A549 (cell line): ENCODE results near the gene KLHL3. TPM values are rescaled to one million over a fixed set of nuclear protein-coding genes. Genes with fewer than 3 reads are reported as not detected.
A peak's percentile ranks its signal among the peaks of the same experiment; 100 is the strongest.

Source experiments
- ATAC-seq, 2 experiments: fragments of 200-7000 bp in 1 of 2; fragments of >200 bp in 1 of 2; cut with Nextera tagmentation in 1 of 2; cut with Tn5 transposase in 1 of 2; 3 replicates each; pipeline versions ENCODE4 v1.8.0 to v1.9.1; 2018 to 2020; ENCODE audit warnings: mild to moderate bottlenecking in 1 of 2, moderate library complexity in 1 of 2
- CTCF ChIA-PET: fragments of 300-600 bp; sonication (Branson Sonifier 250); formaldehyde crosslinking; extraction: SDS; loops from one replicate; lab custom pipeline; 2021; ENCODE audit warnings: antibody characterized with exemption, inconsistent platforms; lab: Yijun Ruan, JAX
- POLR2A ChIA-PET: fragments of 350-600 bp; formaldehyde crosslinking; extraction: SDS; loops from one replicate; lab custom pipeline; 2021; ENCODE audit warnings: antibody characterized with exemption, inconsistent platforms; lab: Yijun Ruan, JAX
- DNase-seq, 2 experiments: peaks; one replicate each; pipeline versions ENCODE4 v3.0.0 to v3.0.0-alpha.2; 2011 to 2016; ENCODE audit warnings: low read depth in 1 of 2, low spot score in 1 of 2
- FAIRE-seq: peaks from 2 replicates; lab custom pipeline; 2011; peaks lifted over from hg19 to GRCh38; lab: Jason Lieb, UNC
- H3K27ac ChIP-seq, 2 experiments: fragments of >200 bp; sonication (Bioruptor Twin); formaldehyde crosslinking; 3 replicates each; pipeline ENCODE4 v1.5.1; 2016 to 2017
- H3K4me1 ChIP-seq: fragments of >200 bp; sonication (Bioruptor Twin); formaldehyde crosslinking; 3 replicates; pipeline ENCODE4 v1.6.1; 2016
- H3K4me2 ChIP-seq: fragments of >200 bp; sonication (Bioruptor Twin); formaldehyde crosslinking; 3 replicates; pipeline ENCODE4 v1.6.1; 2016
- H3K4me3 ChIP-seq: fragments of >200 bp; sonication (Bioruptor Twin); formaldehyde crosslinking; 3 replicates; pipeline ENCODE4 v1.5.1; 2016
- H3K9me3 ChIP-seq: fragments of >200 bp; sonication (Bioruptor Twin); formaldehyde crosslinking; 3 replicates; pipeline ENCODE4 v1.6.1; 2016
- CBX2 ChIP-seq: fragments of 200-600 bp; sonication (generic); IDR thresholded peaks from 2 replicates; pipeline ENCODE4 v1.6.1; 2016; ENCODE audit warnings: low read depth, mild to moderate bottlenecking, borderline replicate concordance
- EHMT2 ChIP-seq: fragments of 200-600 bp; sonication (generic); IDR thresholded peaks from 2 replicates; pipeline ENCODE4 v1.6.1; 2016; ENCODE audit warnings: antibody characterized with exemption, low read depth, mild to moderate bottlenecking, moderate library complexity
- FOSB ChIP-seq: fragments of 250-450 bp; sonication (Bioruptor Pico); IDR thresholded peaks from 2 replicates; pipeline ENCODE4 v1.5.0; 2020; ENCODE audit warnings: mild to moderate bottlenecking, moderate library complexity
- FOSL2 ChIP-seq, 2 experiments: fragments of 450-650 bp in 1 of 2; fragments of >200 bp in 1 of 2; sonication (Bioruptor Twin) in 1 of 2; formaldehyde crosslinking; IDR thresholded peaks; 2 replicates each; pipeline versions ENCODE4 v1.5.0 to v1.6.1; 2016 to 2020; ENCODE audit warnings: mild to moderate bottlenecking in 1 of 2, moderate library complexity in 1 of 2
- HDAC2 ChIP-seq: fragments of 200-600 bp; sonication (generic); IDR thresholded peaks from 2 replicates; pipeline ENCODE4 v1.6.1; 2016
- KDM5A ChIP-seq: fragments of 200-600 bp; sonication (generic); IDR thresholded peaks from 2 replicates; pipeline ENCODE4 v1.6.1; 2016; ENCODE audit warnings: antibody characterized with exemption, mild to moderate bottlenecking
- MYC ChIP-seq: IDR thresholded peaks from 2 replicates; pipeline ENCODE4 v1.6.1; 2012; ENCODE audit warnings: mild to moderate bottlenecking, inconsistent platforms, low read length, improper control_type of control experiment, borderline replicate concordance
- NR3C1 ChIP-seq: fragments of >200 bp; sonication (Bioruptor Twin); formaldehyde crosslinking; IDR thresholded peaks from 3 replicates; pipeline ENCODE4 v1.6.1; 2017
- POLR2A ChIP-seq: IDR thresholded peaks from 2 replicates; pipeline ENCODE4 v1.6.1; 2012; ENCODE audit warnings: mild to moderate bottlenecking, low read length
- POLR2AphosphoS2 ChIP-seq: conservative IDR thresholded peaks from 2 replicates; pipeline ENCODE4 v1.6.1; 2012; ENCODE audit warnings: low read length, improper control_type of control experiment, inconsistent platforms
- RAD21 ChIP-seq, 2 experiments: fragments of >200 bp in 1 of 2; sonication (Bioruptor Twin) in 1 of 2; formaldehyde crosslinking in 1 of 2; IDR thresholded peaks in 1 of 2; conservative IDR thresholded peaks in 1 of 2; 2 replicates in 1 of 2; 3 replicates in 1 of 2; pipeline ENCODE4 v1.6.1; 2012 to 2018; ENCODE audit warnings: inconsistent platforms in 1 of 2
- RNF2 ChIP-seq: fragments of 200-600 bp; sonication (generic); IDR thresholded peaks from 2 replicates; pipeline ENCODE4 v1.6.1; 2016; ENCODE audit warnings: low read depth, mild to moderate bottlenecking, antibody characterized with exemption, moderate library complexity, borderline replicate concordance
- SMC3 ChIP-seq: fragments of >200 bp; sonication (Bioruptor Twin); formaldehyde crosslinking; IDR thresholded peaks from 3 replicates; pipeline ENCODE4 v1.6.1; 2018; ENCODE audit warnings: inconsistent platforms
- ZC3H11A ChIP-seq: fragments of 450-650 bp; IDR thresholded peaks from 2 replicates; pipeline ENCODE4 v1.6.1; 2014; ENCODE audit warnings: antibody characterized with exemption, mild to moderate bottlenecking
- ZFP36 ChIP-seq: fragments of 450-650 bp; IDR thresholded peaks from 2 replicates; pipeline ENCODE4 v1.6.1; 2014; ENCODE audit warnings: borderline replicate concordance; ENCODE audit not compliant: partially characterized antibody
- WGBS: methylation state at CpG from one replicate; pipeline ENCODE4 v1.1.6; 2017; ENCODE audit errors: missing lambda C conversion rate; 5-methylcytosine and 5-hydroxymethylcytosine counted together
- polyA plus RNA-seq, 4 experiments: library from polyadenylated mRNA; depleted of rRNA in 3 of 4; stranded (reverse); fragments of >200 nt; fragmentation: RNase III in 1 of 4; extraction: RNeasy Plus Mini Kit Qiagen cat#74134 plus additional on column Dnase treatment in 1 of 4; gene quantifications; 2 replicates in 3 of 4; 3 replicates in 1 of 4; pipeline ENCODE4 v1.2.3, GENCODE V29; 2011 to 2017
- TF ChIP-seq, protein P1 (sequence below): fragments of 200-600 bp; sonication (generic); IDR thresholded peaks from 2 replicates; pipeline ENCODE4 v1.6.1; 2016; ENCODE audit warnings: antibody characterized with exemption, mild to moderate bottlenecking, moderate library complexity
- TF ChIP-seq, protein P2 (sequence below): IDR thresholded peaks from 2 replicates; pipeline ENCODE4 v1.6.1; 2012; ENCODE audit warnings: low read depth, borderline replicate concordance
- TF ChIP-seq, protein P3 (sequence below): fragments of >200 bp; sonication (Bioruptor Twin); formaldehyde crosslinking; IDR thresholded peaks from 3 replicates; pipeline ENCODE4 v1.5.1; 2016
- TF ChIP-seq, protein P4 (sequence below): fragments of >200 bp; sonication (Bioruptor Twin); formaldehyde crosslinking; IDR thresholded peaks from 2 replicates; pipeline ENCODE4 v1.6.1; 2016
- TF ChIP-seq, protein P5 (sequence below): IDR thresholded peaks from 2 replicates; pipeline ENCODE4 v1.6.1; 2012

KLHL3 gene
- polyA plus RNA-seq, 2 of the 4 experiments (the other 2 are of a cell fraction): 0.35 to 1.1 TPM

DNA sequence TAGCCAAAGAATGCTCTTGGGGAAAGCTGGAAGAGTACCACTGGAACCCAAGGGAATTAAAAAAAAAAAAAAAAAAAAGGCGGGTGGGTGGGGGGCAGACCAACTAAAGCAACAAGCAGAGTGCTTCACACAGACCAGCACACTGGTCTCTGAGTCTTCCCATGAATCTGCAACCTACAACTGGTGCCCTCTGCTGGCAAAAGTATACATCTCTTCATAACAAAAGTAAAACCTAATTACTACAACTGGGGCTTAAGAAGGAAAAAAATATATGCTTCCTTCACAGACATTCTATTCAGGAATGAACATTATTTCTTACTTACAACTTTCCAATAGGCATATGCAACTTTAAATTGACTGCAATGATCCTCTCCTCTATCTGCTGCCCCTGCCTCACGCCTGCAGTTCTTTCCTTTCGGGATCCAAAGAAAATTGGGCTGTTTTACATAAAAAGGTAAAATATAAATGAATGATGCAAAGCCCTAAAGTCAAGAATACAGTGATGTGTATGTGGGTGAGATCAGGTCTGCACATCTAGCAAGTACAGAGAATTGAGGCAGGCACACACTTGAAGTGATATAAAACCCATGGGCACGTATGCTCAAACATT is 7.2 kb upstream of the KLHL3 start:
- H3K9me3 ChIP-seq: peaks cover 7% of the 10 kb centered on the region; the same call in 2 of the 3 replicates
- ATAC-seq: peak; percentile 89 to 91
- ChIA-PET POLR2A (interaction anchor here (0.6 to 1.0 kb wide), 3 partner anchors 9 to 182 kb away, joined by 3 read pairs; no protein-coding TSS in a partner anchor), CTCF (interaction anchor here (0.5 to 9.5 kb wide), 50 partner anchors 9 to 1128 kb away, joined by 3 to 135 read pairs (median 4); partner anchors contain the start of gene HNRNPA0)
- no peak overlapping the region for H3K4me2 ChIP-seq
- no peak for FAIRE-seq
- DNase-seq: peak; percentile 48 to 77
- WGBS: 69% methylated on average over 4 of the region's 4 CpGs
- TF ChIP-seq POLR2AphosphoS2 (no peak), SMC3 (peak; percentile 80), HDAC2 (no peak), RAD21 (conservative IDR thresholded peaks at IDR 0.05 in 1 of 2, IDR thresholded peaks at IDR 0.05 in 1 of 2) (peak; percentile 67 to 69), ZFP36 (no peak), FOSL2 (IDR thresholded peaks at IDR 0.05) (no peak), FOSL2 (CRISPR knock-in tag; IDR thresholded peaks at IDR 0.05) (no peak), NR3C1 (no peak), FOSB (CRISPR knock-in tag) (no peak), ZC3H11A (no peak)
- TF ChIP-seq, protein P1, sequence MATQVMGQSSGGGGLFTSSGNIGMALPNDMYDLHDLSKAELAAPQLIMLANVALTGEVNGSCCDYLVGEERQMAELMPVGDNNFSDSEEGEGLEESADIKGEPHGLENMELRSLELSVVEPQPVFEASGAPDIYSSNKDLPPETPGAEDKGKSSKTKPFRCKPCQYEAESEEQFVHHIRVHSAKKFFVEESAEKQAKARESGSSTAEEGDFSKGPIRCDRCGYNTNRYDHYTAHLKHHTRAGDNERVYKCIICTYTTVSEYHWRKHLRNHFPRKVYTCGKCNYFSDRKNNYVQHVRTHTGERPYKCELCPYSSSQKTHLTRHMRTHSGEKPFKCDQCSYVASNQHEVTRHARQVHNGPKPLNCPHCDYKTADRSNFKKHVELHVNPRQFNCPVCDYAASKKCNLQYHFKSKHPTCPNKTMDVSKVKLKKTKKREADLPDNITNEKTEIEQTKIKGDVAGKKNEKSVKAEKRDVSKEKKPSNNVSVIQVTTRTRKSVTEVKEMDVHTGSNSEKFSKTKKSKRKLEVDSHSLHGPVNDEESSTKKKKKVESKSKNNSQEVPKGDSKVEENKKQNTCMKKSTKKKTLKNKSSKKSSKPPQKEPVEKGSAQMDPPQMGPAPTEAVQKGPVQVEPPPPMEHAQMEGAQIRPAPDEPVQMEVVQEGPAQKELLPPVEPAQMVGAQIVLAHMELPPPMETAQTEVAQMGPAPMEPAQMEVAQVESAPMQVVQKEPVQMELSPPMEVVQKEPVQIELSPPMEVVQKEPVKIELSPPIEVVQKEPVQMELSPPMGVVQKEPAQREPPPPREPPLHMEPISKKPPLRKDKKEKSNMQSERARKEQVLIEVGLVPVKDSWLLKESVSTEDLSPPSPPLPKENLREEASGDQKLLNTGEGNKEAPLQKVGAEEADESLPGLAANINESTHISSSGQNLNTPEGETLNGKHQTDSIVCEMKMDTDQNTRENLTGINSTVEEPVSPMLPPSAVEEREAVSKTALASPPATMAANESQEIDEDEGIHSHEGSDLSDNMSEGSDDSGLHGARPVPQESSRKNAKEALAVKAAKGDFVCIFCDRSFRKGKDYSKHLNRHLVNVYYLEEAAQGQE: no peak
- TF ChIP-seq, protein P2, sequence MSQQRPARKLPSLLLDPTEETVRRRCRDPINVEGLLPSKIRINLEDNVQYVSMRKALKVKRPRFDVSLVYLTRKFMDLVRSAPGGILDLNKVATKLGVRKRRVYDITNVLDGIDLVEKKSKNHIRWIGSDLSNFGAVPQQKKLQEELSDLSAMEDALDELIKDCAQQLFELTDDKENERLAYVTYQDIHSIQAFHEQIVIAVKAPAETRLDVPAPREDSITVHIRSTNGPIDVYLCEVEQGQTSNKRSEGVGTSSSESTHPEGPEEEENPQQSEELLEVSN: no peak
- TF ChIP-seq, protein P3, sequence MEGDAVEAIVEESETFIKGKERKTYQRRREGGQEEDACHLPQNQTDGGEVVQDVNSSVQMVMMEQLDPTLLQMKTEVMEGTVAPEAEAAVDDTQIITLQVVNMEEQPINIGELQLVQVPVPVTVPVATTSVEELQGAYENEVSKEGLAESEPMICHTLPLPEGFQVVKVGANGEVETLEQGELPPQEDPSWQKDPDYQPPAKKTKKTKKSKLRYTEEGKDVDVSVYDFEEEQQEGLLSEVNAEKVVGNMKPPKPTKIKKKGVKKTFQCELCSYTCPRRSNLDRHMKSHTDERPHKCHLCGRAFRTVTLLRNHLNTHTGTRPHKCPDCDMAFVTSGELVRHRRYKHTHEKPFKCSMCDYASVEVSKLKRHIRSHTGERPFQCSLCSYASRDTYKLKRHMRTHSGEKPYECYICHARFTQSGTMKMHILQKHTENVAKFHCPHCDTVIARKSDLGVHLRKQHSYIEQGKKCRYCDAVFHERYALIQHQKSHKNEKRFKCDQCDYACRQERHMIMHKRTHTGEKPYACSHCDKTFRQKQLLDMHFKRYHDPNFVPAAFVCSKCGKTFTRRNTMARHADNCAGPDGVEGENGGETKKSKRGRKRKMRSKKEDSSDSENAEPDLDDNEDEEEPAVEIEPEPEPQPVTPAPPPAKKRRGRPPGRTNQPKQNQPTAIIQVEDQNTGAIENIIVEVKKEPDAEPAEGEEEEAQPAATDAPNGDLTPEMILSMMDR: peak; percentile 77
- no peak overlapping the region for H3K4me3 ChIP-seq
- no peaks in the 10 kb centered on the region for H3K4me1 ChIP-seq
- H3K27ac ChIP-seq: no peak overlapping the region

DNA sequence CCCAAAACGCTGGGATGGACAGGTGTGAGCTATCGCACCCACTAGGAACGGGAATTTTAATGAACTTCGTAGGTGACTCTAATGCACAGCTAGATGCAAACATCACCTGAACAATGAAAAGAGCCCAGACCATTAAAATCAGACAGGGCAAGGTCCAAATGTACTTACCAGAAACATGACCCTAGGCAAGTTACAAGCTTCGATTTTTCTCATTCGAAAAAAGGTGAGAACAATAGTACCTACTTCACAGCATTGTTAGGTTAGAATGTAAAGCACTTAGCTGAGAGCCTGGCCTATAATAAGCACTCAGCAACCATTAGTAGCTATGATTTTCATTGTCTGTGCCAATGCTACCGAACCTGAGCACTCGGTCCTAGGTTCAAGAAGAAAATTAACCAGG is 5.8 kb upstream of the KLHL3 start:
- WGBS: 34% methylated on average over 8 of the region's 8 CpGs

More for the DNA sequence above, 5.8 kb upstream of the KLHL3 start:
- TF ChIP-seq KDM5A (no peak), POLR2A (no peak), MYC (no peak), RNF2 (no peak), EHMT2 (no peak), SMC3 (no peak), CBX2 (no peak)
- TF ChIP-seq, protein P4, sequence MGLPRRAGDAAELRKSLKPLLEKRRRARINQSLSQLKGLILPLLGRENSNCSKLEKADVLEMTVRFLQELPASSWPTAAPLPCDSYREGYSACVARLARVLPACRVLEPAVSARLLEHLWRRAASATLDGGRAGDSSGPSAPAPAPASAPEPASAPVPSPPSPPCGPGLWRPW: no peak
- TF ChIP-seq, protein P5, sequence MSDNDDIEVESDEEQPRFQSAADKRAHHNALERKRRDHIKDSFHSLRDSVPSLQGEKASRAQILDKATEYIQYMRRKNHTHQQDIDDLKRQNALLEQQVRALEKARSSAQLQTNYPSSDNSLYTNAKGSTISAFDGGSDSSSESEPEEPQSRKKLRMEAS: no peak
- no peak overlapping the region for H3K4me3 ChIP-seq
- ATAC-seq (no peak), FAIRE-seq (no peak), DNase-seq (no peak)
- H3K4me2 ChIP-seq: no peak overlapping the region
- POLR2A ChIA-PET: interaction anchor here (1.3 kb wide), 1 partner anchor 12 kb away, joined by 4 read pairs; no protein-coding TSS in a partner anchor
- peaks cover 10% of the 10 kb centered on the region; the same call in 2 of the 3 replicates for H3K9me3 ChIP-seq
- no peaks in the 10 kb centered on the region for H3K4me1 ChIP-seq
- no peak overlapping the region for H3K27ac ChIP-seq
- CTCF ChIA-PET: interaction anchor here (0.6 to 9.5 kb wide), 21 partner anchors 10 to 391 kb away, joined by 3 to 135 read pairs (median 6); partner anchors contain the start of gene HNRNPA0
